Smooth muscle cell of the brain vasculature (primary cell): ENCODE results near the gene NPHP4.

Experiments
- DNase-seq: peaks from one replicate; pipeline ENCODE4 v3.0.0-alpha.2; 2012; ENCODE audit warnings: low read depth, low spot score

The NPHP4 gene

DNA sequence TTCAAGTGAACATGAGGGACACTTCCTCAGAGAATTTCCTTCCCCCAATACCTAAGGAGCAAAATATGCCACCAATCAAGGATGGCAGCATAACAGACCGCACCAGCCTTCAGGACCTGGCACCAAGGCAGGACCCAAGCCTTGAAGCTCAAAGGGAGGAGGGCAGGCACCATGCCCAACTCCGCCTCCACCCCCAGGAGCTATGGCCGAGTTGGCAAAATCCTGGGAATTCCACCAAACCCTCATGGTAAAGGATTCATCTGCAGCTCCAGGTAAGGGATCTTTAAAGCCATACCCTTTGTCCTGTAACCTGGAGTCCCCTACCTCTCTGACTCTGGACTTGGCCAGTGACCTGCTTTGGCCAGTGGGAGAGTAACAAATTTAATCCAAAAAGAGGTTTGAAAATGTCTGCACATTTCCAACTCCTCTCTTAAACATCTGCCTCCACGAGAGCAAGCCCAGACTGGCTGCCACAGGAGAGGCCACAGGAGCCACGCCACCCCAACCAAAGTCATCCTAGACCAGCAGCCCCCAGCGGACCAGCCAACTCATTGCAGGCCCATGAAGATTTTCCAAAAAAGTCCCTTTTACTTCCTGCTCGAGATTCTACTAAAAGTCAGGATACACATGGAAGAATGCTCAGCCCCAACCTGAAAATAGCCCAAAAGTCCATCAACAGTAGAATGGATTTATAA, 41.9 kb downstream of the NPHP4 start:
- DNase-seq = no peak

DNA sequence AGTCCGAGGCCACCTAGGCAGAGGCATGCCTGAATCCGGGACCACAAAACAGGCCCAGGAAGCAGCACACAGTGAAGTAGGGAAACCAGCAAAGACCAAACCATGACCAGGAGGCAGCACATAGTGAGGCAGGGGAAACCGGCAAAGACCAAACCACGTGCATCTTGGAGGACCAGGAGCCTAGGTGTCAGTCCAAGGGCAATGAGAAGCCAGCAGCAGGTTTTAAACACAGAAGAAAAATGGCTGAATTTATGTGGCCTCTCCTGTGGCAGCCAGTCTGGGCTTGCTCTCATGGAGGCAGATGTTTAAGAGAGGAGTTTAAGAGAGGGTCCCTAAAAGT, 42.5 kb downstream of the NPHP4 start:
- no peak for DNase-seq

DNA sequence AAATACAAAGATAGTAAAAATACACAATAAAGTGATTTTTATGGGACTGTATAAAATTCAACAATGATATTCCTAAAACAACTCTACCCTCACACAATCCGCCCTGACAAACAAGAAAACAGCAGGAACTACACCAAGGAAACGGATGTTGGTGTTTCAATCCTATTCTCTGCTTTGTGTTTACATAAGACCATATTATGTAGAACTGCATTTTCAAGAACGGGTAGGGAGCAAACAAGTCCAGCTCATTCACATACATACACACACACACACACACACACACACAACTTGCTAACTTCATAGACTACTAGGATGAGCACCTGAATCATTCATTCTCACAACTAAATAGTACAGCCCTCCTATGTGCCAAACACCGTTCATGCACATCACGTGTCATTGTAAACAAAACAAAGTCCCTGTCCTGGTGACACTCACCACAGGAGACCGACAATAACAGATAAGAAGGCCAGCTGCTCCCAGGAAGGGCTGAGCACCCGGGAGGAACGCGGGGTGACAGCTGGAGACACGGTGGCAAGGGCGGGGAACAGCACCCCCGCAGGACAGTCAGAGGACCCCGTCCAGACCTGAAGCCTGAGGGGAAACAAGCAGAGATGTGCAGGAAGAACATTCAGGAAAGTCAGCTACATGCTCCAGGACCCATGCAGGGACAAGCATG, 43.0 kb downstream of the NPHP4 start:
- no peak for DNase-seq

DNA sequence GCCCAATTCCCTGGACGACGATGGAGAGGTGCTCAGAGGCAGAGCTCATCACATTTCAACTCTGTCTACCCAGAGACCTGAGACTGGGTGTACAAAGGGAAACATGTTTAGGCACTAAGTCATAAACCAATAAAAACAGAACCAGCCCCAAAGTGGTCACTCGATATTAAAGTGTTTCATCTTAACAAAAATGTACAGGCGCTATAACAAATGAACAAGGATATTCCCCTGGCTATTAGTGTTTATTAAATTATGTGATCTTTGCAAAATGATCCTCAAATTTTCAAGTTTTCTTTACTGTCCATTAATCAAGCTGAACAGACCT, 43.6 kb downstream of the NPHP4 start:
- DNase-seq = no peak

DNA sequence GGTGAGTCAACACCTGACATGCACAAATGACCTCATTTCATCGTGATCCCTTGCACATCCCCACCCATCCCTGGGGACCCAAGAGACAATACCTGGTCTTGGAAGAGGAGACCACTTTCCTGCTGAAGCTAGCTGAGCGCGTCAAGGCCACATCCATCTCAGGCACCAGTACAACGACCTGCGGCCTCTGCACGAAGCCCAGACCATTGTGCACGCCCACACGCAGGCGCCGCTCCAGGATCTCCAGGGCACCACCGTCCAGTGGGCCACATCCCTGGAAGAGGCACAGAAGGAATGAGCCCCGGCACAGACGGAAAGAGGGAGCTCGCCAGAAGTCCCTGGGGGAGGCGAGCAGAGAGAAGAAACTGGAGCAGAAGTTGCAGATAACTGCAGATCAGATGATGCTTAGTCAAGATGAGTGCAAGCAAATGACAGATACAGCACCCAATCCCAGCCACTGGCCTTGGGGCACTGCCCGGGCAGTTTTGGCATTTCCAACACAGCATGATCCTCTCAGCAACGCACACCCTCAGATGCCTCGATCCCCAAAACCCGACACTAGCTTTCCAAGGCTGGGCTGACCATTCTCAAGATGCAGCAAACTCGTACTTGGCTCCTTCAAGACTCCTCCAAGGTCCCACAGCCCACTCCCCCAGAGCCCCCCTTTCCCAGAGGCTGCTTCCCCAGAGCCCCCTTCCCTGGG, 44.1 kb downstream of the NPHP4 start:
- DNase-seq = no peak

DNA sequence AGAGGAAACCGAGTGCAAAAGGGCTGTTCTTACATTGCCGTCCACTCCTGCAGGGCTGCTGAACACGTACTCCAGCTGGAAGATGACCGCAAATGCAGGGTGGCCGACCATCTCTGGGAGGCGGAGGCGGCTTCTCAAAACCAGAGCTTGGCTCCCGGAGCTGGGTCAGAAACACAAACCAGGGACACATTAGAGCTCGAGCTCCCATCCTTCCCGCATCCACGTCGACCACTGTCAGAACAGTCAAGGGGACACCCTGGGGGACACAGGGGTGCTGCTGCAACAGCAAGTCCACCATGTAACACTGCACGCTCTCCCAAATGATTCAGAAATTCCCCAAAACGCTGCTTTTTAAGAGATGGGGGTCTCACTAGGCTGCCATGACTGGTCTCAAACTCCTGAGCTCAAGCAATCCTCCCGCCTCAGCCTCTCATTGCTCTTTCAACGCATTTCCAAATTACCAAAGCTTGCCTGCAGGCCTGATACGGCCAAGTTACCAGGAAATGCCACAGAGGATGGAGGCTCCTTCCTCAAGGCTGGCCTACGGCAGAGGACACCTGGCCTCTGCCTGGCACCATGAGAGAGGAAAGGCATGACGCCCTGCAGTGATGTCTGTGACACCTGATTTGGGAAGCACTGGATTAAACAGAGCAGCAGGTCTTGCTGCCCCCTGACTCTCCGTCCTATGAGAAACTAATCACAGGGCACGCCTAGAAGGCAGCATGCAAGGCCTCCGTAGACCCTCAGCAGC, 45.0 kb downstream of the NPHP4 start:
- no peak for DNase-seq

DNA sequence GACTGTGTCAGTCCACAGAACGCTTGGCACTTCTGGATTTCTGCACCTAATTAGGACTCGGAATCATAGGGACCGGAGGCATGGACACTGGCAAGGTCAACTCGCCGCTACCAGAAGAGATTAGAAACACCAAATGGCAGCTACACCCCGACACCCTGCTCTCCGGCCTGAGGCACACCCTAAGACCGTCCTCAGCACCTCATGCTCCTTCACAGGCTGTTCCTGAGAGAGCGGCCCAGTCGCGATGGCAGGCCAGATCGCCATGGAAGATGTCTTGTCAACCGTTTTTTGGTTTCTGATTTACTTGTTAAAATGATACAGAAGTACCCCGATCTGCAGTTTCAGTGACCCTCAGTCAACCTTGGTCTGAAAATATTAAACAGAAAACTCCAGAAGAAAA, 46.8 kb downstream of the NPHP4 start:
- no peak for DNase-seq

DNA sequence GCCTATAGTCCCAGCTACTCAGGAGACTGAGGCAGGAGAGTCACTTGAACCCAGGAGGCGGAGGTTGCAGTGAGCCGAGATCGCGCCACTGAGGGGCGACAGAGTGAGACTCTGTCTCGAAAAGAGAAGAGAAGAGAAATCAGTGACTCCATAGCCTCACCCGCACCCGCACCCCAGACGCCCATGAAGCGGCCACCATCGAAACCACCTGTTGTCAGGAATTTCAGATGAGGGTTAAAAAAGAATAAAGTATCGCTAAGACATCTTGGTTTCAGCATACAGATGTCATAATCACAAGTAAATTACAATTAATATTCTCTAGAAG, 47.4 kb downstream of the NPHP4 start:
- DNase-seq = no peak

DNA sequence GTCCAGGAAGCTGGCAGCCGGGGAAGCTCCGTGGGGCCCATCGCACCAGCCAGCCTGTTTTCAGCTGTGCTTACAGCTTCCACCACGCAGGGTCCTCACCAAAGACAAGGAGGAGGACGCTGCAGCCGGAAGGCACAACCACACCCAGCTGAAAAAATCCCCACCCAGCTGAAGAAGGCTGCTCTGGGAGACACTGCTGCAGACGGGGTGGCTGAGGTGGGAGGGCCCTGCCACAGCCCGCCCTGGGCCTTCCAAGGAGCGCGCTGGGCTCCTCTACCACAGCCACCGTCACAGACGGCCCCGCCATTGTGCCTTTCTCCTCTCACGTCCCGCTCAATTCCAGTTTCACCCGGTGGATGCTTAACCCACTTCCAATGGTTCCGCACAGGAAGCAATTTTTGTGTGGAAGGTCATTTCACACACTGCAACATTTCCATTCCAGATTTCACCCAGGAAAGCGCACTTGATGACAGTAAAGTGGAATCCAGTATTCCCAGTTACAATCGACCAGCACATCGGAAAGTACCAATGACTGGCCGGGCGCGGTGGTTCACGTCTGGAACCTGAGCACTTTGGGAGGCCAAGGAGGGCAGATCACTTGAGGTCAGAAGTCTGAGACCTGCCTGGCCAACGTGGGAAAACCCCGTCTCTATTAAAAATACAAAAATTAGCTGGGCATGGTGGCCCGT, 47.9 kb downstream of the NPHP4 start:
- no peak for DNase-seq

DNA sequence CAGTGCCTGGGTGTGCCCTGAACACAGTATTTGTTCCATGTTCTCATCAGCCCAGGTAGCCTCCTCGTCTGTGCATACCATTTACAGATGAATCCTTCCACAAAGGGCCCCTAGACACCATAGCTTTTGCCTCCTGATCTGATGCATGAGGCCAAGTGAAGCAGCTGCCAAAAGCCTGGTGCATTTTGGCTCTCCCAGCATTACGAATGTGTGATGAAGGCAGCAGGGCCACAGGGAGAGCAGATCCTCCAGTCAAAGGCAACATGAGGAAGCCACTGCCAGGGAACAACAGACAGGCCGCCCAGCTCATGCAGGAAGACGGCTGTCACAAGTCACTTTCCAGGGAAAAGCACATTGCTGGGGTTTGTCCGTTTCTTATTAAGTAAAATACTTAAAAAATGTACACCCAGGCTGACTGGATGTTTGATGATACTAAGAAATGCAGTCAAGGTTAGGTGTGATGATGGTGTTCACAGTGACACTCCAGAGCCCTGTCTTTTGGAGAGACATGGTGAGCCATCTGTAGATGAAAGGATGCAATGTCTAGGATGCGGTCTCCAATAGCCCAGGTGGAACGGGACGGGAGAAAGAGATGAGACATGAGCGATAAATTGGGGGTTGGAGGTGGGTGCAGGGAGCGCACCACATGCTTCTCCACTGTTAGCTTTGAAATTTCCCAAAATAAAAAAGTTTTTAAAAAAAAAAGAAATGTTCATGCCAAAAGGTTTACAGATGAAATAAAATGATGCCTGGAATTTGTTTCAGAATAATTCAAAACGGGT, 48.7 kb downstream of the NPHP4 start:
- no peak for DNase-seq

DNA sequence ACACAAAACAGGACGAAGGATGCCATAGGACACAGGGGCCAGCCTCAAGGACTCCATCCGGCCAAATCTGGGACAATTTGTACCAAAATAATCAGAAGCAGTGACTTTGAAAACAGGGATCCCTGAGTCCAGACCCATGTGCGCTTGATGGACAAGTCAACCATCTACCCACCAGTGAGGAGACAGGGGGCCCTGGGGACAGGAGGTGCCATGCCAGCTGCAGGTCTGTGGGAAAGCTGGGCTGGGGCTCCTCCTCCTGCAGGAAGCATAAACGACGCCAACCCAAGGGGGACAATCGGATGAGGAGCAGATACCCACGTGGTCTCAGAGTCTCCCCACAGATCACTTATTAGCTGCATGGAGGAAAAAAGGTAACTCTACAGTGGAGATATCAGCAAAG, 50.6 kb downstream of the NPHP4 start:
- no peak for DNase-seq

DNA sequence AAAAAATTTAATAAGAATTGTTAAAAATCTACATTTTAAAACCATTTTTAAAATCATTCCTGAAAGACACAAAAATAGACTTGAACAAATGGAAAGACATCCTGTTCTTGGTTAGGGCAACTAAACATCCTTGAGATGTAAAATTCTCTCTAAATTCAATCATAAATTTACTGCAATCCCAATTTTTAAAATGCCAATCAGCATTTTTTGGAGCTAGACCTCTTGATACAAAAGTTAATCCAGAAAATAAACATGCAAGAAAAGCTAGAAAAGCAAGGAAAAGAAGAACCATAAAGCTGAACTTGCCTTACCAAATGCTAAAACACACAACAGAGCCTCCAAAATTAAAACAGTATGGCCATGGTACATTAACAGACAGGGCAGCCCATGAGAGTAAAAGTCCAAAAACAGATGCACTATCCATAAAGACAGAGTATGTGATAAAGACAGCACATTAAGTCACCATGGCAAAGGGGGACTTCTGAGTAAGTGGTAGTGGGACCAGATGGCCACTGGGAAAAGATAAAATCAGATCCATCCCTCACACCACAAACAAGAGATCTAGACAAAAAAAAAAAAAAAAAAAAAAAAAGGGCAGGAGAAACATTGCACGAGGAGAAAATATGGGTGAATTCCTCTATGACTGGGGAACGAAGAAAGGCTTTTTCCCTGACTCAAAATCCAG, 51.4 kb downstream of the NPHP4 start:
- no peak for DNase-seq

DNA sequence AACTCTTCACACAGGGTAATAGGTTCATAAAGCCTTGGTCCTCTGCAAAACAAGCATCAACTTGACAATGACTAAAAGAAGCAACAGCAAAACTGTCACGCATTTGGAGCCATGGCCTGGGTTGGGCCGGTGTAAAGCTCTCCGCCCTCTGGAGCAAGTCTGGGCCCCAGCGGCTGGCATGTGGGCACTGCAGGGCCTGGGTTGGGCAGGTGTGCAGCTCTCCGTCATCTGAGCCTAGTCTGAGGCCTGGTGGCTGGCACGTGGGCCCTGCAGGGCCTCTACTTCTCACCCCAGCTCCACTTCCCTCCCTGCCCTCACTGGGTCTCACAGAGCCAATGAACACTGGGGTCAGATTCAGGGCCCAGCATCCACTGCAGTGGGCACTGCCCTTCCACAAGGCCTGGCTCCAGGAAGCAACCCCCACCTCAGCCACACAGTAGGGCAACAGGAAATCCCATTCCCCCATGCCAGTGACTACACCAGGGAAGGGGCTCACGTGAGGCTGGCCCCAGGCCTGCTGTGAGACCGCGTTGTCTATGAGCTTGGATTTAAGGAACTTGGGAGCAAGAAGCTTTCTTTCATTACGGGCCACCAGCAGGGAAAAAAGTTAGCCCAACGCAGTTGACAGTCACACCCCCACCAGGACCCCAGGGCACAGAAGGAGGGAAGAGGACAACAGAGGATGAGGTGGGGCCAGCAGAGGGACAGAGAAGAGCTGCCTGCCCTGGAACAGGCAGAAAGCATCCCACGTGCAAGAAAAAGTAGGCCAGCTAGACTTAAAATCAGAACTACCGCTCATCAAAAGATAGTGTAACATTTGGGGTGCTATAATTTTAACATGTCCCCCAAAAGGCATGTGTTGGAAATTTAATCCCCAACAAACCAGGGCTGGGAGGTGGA, 52.7 kb downstream of the NPHP4 start:
- DNase-seq = no peak

DNA sequence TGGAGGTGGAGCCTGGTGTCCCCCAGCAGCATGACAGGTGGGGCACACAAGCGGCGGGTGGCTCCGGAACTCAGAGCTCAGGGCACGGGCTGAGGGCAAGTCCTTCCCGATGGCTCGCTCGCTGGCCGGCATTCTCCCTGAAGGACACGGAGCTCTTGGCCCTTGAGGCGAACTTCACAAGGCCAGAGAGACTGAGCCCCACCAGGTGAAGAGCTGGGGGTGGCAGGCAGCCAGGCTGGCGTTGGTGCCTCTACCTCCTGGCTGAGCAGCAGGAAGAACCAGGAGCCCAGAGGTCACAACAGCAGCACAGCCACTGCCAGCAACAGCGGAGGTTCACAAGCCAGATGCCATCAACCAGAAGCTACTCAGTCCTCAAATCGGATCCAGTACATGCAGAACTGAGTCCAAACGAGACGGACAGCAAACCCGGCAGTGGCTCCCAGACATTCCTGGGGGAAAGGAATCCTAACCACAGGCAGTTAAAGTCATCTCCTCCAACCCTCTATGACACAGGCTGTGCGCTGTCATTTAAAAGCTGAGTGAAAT, 54.1 kb downstream of the NPHP4 start:
- DNase-seq = no peak

DNA sequence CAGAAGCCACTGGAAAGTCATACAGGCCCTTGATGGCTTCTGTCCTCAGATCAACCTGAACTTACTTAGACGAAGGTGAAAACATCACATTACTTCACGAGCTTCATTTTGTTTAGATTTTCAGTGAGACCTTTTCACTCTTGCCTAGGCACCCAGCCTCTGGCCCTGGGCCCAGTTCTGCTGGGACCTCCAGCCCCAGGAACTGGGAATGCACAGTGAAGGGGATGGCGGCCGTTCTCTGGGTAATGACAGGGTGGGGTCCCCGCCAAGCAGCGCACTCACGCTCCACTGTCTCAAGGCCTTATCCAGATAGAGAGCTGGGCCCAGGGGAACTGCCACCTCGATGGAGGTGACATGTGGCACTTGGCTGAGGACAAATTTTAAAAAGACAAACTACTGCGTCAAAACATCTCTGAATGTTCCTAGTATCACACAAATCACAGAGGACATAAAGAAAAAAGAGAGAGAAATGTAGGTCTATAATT, 54.8 kb downstream of the NPHP4 start:
- DNase-seq = no peak

DNA sequence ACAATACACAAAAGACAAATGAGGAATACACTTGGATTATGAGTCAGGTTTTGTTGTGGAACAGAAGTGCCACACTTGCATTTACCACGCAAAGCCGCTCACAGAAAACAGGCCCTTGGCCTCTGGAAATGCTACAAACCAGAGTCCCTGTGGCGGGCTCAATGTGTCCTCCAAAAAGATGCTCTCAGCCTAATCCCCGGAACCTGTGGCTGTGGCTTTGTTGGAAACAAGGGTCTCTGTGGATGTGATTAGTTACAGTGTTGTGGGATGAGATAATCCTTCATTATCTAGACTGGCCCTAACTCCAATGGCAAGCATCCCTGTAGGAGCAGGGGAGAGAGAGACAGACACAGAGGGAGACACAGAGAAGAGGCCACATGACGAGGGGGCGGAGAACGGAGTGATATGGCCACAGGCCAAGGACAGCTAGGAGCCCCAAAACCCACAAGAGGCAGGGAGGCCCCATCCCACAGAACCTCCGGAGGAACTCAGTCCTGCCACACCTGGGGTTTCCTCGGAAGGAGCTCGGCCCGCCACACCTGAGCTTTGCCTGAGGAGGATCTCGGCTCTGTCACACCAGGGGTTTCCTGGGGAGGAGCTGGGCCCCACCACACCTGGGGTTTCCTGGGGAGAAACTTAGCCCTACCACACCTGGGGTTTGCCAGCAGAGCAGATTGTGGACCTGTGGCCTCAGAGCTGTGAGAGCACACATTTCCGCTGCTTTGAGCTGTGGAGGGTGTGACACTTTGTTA, 55.4 kb downstream of the NPHP4 start:
- no peak for DNase-seq

DNA sequence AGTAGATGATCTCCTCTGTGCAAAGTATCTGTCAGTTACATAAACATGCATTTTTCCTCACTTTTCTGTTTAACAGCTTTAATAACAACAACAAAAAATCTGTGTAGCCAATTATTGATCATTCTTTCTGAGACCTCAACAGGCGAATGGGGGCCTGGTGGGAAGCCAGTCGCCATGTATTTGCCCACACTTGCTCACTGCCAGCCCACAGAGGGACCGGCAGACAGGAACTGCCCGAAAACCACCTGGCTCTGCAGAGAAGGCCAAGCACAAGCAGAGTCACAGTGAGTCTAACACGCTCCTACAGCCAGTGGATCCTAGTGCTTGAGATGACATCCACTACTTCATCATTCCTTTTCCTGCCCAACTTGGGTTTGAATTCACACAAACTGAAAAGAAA, 56.1 kb downstream of the NPHP4 start:
- DNase-seq = no peak

DNA sequence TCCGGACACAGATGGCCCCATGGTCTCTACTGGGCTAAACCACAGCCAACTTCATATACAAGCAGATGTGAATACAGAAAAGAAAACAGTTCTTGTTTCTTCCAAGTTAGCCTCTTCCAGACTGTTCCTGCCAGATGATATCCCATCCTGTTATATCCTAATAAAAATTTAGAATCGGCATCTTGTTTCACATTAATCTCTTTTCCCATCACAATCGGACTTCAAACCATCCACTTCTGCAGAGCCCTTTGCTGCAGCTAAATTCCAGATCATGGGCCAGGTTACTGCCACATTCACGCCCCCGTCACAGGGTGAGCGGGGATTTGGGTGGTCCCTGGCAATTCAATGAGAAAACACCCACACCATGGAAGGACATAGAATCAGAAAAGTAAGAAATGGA, 57.2 kb downstream of the NPHP4 start:
- no peak for DNase-seq
